K562 (cell line): Measurements from ENCODE around the gene ZCCHC14. TPM values are rescaled to one million over a fixed set of nuclear protein-coding genes. Genes with fewer than 3 reads are reported as not detected.

Experiments used
- ATAC-seq: fragments of 200-7000 bp; cut with Tn5 transposase; 3 replicates; pipeline ENCODE4 v1.9.1; 2020; ENCODE audit warnings: moderate library complexity
- BruUV-seq: library from RNA; stranded (reverse); fragments of 400-500 nt; replicated peaks from 2 replicates; lab custom pipeline; 2021; lab: Mats Ljungman, UMichigan
- CTCF ChIA-PET: fragments of 300-600 bp; formaldehyde crosslinking; extraction: SDS; loops from one replicate; lab custom pipeline; 2021; ENCODE audit warnings: low intra/inter-chr PET ratio; lab: Yijun Ruan, JAX
- POLR2A ChIA-PET: fragments of 300-600, 350-650 bp; sonication (Branson Sonifier 250); formaldehyde crosslinking; extraction: SDS; loops from one replicate; lab custom pipeline; 2021; ENCODE audit warnings: antibody characterized with exemption, inconsistent platforms; lab: Yijun Ruan, JAX
- DNase-seq, 4 experiments: peaks; one replicate each; pipeline versions ENCODE4 v3.0.0 to v3.0.0-alpha.2; 2011 to 2018; ENCODE audit warnings: low spot score in 3 of 4, mixed read lengths in 3 of 4; ENCODE audit errors: extremely low read depth in 1 of 4
- FAIRE-seq: peaks from 2 replicates; lab custom pipeline; 2011; peaks lifted over from hg19 to GRCh38; lab: Jason Lieb, UNC
- H2AFZ ChIP-seq: 2 replicates; pipeline ENCODE4 v1.6.0; 2011; ENCODE audit warnings: low read depth, low read length, control low read depth, inconsistent platforms
- H3K27ac ChIP-seq: fragments of 200-600 bp; 3 replicates; pipeline ENCODE4 v1.8.0; 2011; ENCODE audit warnings: low read depth, mild to moderate bottlenecking, control low read depth, inconsistent platforms, low read length, moderate library complexity, mixed read lengths; ENCODE audit errors: extremely low read depth
- H3K27me3 ChIP-seq, 2 experiments: fragments of 300-600 bp in 1 of 2; 2 replicates in 1 of 2; 3 replicates in 1 of 2; pipeline versions ENCODE4 v1.6.0 to v1.8.0; 2011; ENCODE audit warnings: inconsistent platforms in 2 of 2, low read length in 2 of 2, mild to moderate bottlenecking in 1 of 2, mixed read lengths in 1 of 2, moderate library complexity in 1 of 2; ENCODE audit not compliant: control insufficient read depth in 2 of 2, insufficient read depth in 2 of 2
- H3K36me3 ChIP-seq: fragments of 300-600 bp; 3 replicates; pipeline ENCODE4 v1.8.0; 2011; ENCODE audit warnings: mild to moderate bottlenecking, low read length, inconsistent platforms; ENCODE audit not compliant: control insufficient read depth, insufficient read depth
- H3K4me1 ChIP-seq, 2 experiments: fragments of 200-600 bp in 1 of 2; replicated peaks in 1 of 2; 2 replicates in 1 of 2; 3 replicates in 1 of 2; pipeline versions ENCODE4 v1.5.1 to v1.8.0; 2011; ENCODE audit warnings: inconsistent platforms in 2 of 2, low read length in 2 of 2, mild to moderate bottlenecking in 1 of 2, mixed read lengths in 1 of 2, moderate library complexity in 1 of 2; ENCODE audit not compliant: control insufficient read depth in 2 of 2, insufficient read depth in 2 of 2
- H3K4me2 ChIP-seq: 2 replicates; pipeline ENCODE4 v1.6.1; 2011; ENCODE audit warnings: low read length, control low read depth, inconsistent platforms, mixed read lengths; ENCODE audit not compliant: insufficient read depth
- H3K4me3 ChIP-seq: fragments of 200-600 bp; sonication (generic), shearing (Covaris generic); 2 replicates; pipeline ENCODE4 v1.5.1; 2016; ENCODE audit warnings: control low read depth, inconsistent platforms
- H3K79me2 ChIP-seq: fragments of 200-600 bp; 3 replicates; pipeline ENCODE4 v1.8.0; 2011; ENCODE audit warnings: low read length, inconsistent platforms; ENCODE audit not compliant: control insufficient read depth, insufficient read depth
- H3K9ac ChIP-seq, 2 experiments: 2 replicates each; pipeline versions ENCODE4 v1.6.0 to v1.6.1; 2011; ENCODE audit warnings: low read depth in 2 of 2, low read length in 2 of 2, control low read depth in 1 of 2, inconsistent platforms in 1 of 2, mild to moderate bottlenecking in 1 of 2, mixed read lengths in 1 of 2; ENCODE audit not compliant: insufficient read depth in 1 of 2
- H3K9me1 ChIP-seq: one replicate; pipeline ENCODE4 v1.6.0; 2011; ENCODE audit warnings: inconsistent platforms, mild to moderate bottlenecking, low read length, moderate library complexity; ENCODE audit not compliant: control insufficient read depth, insufficient read depth
- H3K9me3 ChIP-seq: replicated peaks from 2 replicates; pipeline ENCODE4 v1.5.1; 2011; ENCODE audit warnings: low read depth, low read length, inconsistent platforms; ENCODE audit not compliant: control insufficient read depth, insufficient read depth
- H4K20me1 ChIP-seq: replicated peaks from 2 replicates; pipeline ENCODE4 v1.6.1; 2011; ENCODE audit warnings: low read length, inconsistent platforms, mixed read lengths; ENCODE audit not compliant: control insufficient read depth, insufficient read depth
- BRD4 ChIP-seq: fragments of 200-600 bp; sonication (generic); IDR thresholded peaks from 2 replicates; pipeline ENCODE4 v1.6.1; 2017; ENCODE audit warnings: inconsistent platforms
- CBX5 ChIP-seq: IDR thresholded peaks from 2 replicates; pipeline ENCODE4 v1.6.1; 2014; ENCODE audit warnings: low read depth, borderline replicate concordance
- CTCF ChIP-seq, 3 experiments: IDR thresholded peaks in 2 of 3; conservative IDR thresholded peaks in 1 of 3; 2 replicates each; pipeline ENCODE4 v1.5.1; 2011 to 2012; ENCODE audit warnings: low read length in 3 of 3, mild to moderate bottlenecking in 3 of 3, control low read depth in 2 of 3, improper control_type of control experiment in 1 of 3, inconsistent platforms in 1 of 3, low read depth in 1 of 3, mixed read lengths in 1 of 3, moderate library complexity in 1 of 3; ENCODE audit not compliant: insufficient read depth in 2 of 3
- ETV1 ChIP-seq: fragments of 450-650 bp; conservative IDR thresholded peaks from 2 replicates; pipeline ENCODE4 v1.6.1; 2016; ENCODE audit warnings: missing genetic modification characterization, control low read depth, low read depth, missing compliant biosample characterization
- FUS ChIP-seq: fragments of 200-400 bp; formaldehyde crosslinking; optimal IDR thresholded peaks from 2 replicates; pipeline ENCODE3; 2017; ENCODE audit warnings: low read depth, low read length
- HMGXB4 ChIP-seq: sonication (generic); formaldehyde crosslinking; IDR thresholded peaks from 2 replicates; pipeline ENCODE4 v1.8.1; 2023; ENCODE audit warnings: mild to moderate bottlenecking, missing genetic modification reagents
- NFIC ChIP-seq: fragments of 450-650 bp; IDR thresholded peaks from 2 replicates; pipeline ENCODE4 v1.6.1; 2017; ENCODE audit warnings: mild to moderate bottlenecking, inconsistent platforms
- RAD21 ChIP-seq, 2 experiments: fragments of 250-450 bp in 1 of 2; fragments of 450-650 bp in 1 of 2; sonication (Bioruptor Pico) in 1 of 2; formaldehyde crosslinking in 1 of 2; IDR thresholded peaks in 1 of 2; conservative IDR thresholded peaks in 1 of 2; 2 replicates each; pipeline versions ENCODE4 v1.4.0 to v1.8.0; 2020 to 2022; ENCODE audit warnings: mild to moderate bottlenecking in 2 of 2, moderate library complexity in 1 of 2
- SMARCB1 ChIP-seq: IDR thresholded peaks from 2 replicates; pipeline ENCODE4 v1.6.1; 2011; ENCODE audit warnings: improper control_type of control experiment, low read depth; ENCODE audit not compliant: insufficient read length
- TEAD1 ChIP-seq, 2 experiments: fragments of 450-650 bp in 1 of 2; sonication (generic) in 1 of 2; formaldehyde crosslinking; IDR thresholded peaks; 2 replicates each; pipeline versions ENCODE4 v1.4.0 to v1.8.0; 2020 to 2022; ENCODE audit warnings: mild to moderate bottlenecking in 2 of 2, missing genetic modification reagents in 1 of 2
- ZC3H8 ChIP-seq: fragments of 450-650 bp; IDR thresholded peaks from 2 replicates; pipeline ENCODE4 v1.6.1; 2017
- ZNF280A ChIP-seq: fragments of 450-650 bp; IDR thresholded peaks from 2 replicates; pipeline ENCODE4 v1.6.1; 2018; ENCODE audit warnings: mild to moderate bottlenecking, low read depth; ENCODE audit not compliant: partially characterized antibody
- ZNF551 ChIP-seq: fragments of 250-450 bp; sonication (Bioruptor Pico); IDR thresholded peaks from 2 replicates; pipeline ENCODE4 v1.5.0; 2021; ENCODE audit warnings: mild to moderate bottlenecking, moderate library complexity
- WGBS: fragments of 100-300 bp; shearing (Covaris generic); methylation state at CpG from one replicate; pipeline ENCODE4 v1.1.6; 2016; ENCODE audit warnings: low coverage, mixed read lengths; ENCODE audit not compliant: insufficient coverage; ENCODE audit errors: missing lambda C conversion rate; 5-methylcytosine and 5-hydroxymethylcytosine counted together
- in situ Hi-C: fragments of 300-500 bp; cut with MboI; formaldehyde crosslinking; loops from 4 replicates; pipeline ENCODE4 v1.15.0; 2018; ENCODE audit warnings: inconsistent platforms, mixed read lengths
- intact Hi-C: fragments of 100-400 bp; cut with micrococcal nuclease; formaldehyde crosslinking; loops from 2 replicates; pipeline ENCODE4 v1.14.2; 2022
- polyA plus RNA-seq, 8 experiments: library from polyadenylated mRNA; depleted of rRNA in 4 of 8; stranded (reverse) in 5 of 8; unstranded in 3 of 8; fragments of >200 nt; fragmentation: Nextera tagmentation in 2 of 8; fragmentation: Illumina TruSeq in 1 of 8; extraction: Ambion mirVana in 2 of 8; extraction: Trizol in 1 of 8; gene quantifications; 2 replicates each; pipeline versions ENCODE4 v1.2.1 to v1.2.3, GENCODE V29; 2011 to 2014; ENCODE audit warnings: inconsistent platforms in 1 of 8, missing spikeins in 1 of 8
- total RNA-seq, 7 experiments: library from RNA; depleted of rRNA in 6 of 7; stranded (reverse); fragments of >200 nt in 6 of 7; fragmentation: Illumina TruSeq in 2 of 7; extraction: Trizol in 2 of 7; gene quantifications; 2 replicates each; pipeline versions ENCODE4 v1.2.1 to v1.2.3, GENCODE V29; 2011 to 2021; ENCODE audit warnings: low replicate concordance in 1 of 7

The ZCCHC14 gene
- total and polyA plus RNA-seq, 9 of the 15 experiments (the other 6 are each of a cell fraction or from before 2014, with no cell fraction given), result 1.5 to 12.4 (median 2.9) TPM

- TF ChIP-seq ZNF280A (no peak), HMGXB4 (CRISPR knock-in tag) (no peak), BRD4 (no peak), SMARCB1 (no peak)
Measured at GRCh38 chr16:87417528-87417910, 75.3 kb downstream of the ZCCHC14 start (continued).

- 80% methylated on average over 22 of the region's 23 CpGs for WGBS
- no peak overlapping the region for H2AFZ ChIP-seq
- no peaks in the 10 kb centered on the region; a peak in 1 of 5 replicates for H3K27me3 ChIP-seq
- ChIA-PET CTCF (interaction anchor here (0.5 to 2.5 kb wide), 4 partner anchors 108 to 249 kb away, joined by 4 to 17 read pairs (median 6); no protein-coding TSS in a partner anchor), POLR2A (interaction anchor here (0.6 to 2.1 kb wide), 5 partner anchors 10 to 154 kb away, joined by 3 to 21 read pairs (median 5); no protein-coding TSS in a partner anchor)
- H3K4me3 ChIP-seq, result no peak overlapping the region
- no peaks in the 10 kb centered on the region for H3K79me2 ChIP-seq
- 0 out of 2 replicates have a peak, but pooled peaks cover 4% of the 10 kb centered on the region for H4K20me1 ChIP-seq
- H3K36me3 ChIP-seq, result peaks cover 53% of the 10 kb centered on the region; the same call in 2 of the 3 replicates
- peaks cover 4% of the 10 kb centered on the region for H3K9me1 ChIP-seq
- intact Hi-C loops, result loop anchor here (10.0 kb wide), 1 partner anchor 148 kb away; no protein-coding TSS in a partner anchor
- no TSS peak for BruUV-seq
- peaks cover 0 to 4% of the 10 kb centered on the region in 2 experiments; a peak in 2 of 5 replicates for H3K4me1 ChIP-seq
- in situ Hi-C loops, result no loop called here
- H3K9ac ChIP-seq, result no peak overlapping the region; a peak in 1 of 4 replicates
- no peak overlapping the region for H3K27ac ChIP-seq
- ATAC-seq, result no peak
- FAIRE-seq, result no peak
- peak in 1 of 4 experiments; percentile 27 for DNase-seq
- no peak overlapping the region for H3K4me2 ChIP-seq
- H3K9me3 ChIP-seq, result no peaks in the 10 kb centered on the region
- no peak for TF ChIP-seq ZC3H8
- TF ChIP-seq CBX5, result no peak
- peak; percentile 42 to 65; a peak in 3 of 4 replicates for TF ChIP-seq RAD21 (CRISPR knock-in tag; conservative IDR thresholded peaks at IDR 0.05 in 1 of 2, IDR thresholded peaks at IDR 0.05 in 1 of 2)
- TF ChIP-seq NFIC, result peak; percentile 27; the same call in 1 of the 2 replicates
- no peak for TF ChIP-seq ZNF551 (CRISPR knock-in tag)
- no peak for TF ChIP-seq ETV1 (tag)
- TF ChIP-seq FUS, result no peak
- no peak for TF ChIP-seq TEAD1 (CRISPR knock-in tag; IDR thresholded peaks at IDR 0.05)
- TF ChIP-seq CTCF (IDR thresholded peaks at IDR 0.05 in 2 of 3, conservative IDR thresholded peaks at IDR 0.05 in 1 of 3; ENCODE audit: insufficient read depth in 2 of 3, low read depth in 1 of 3, low read length in 3 of 3), result peak; percentile 32 to 63 (median 49); a peak in 4 of 6 replicates
Measured at GRCh38 chr16:87416826-87417527, 75.8 kb downstream of the ZCCHC14 start.
